B cell (primary cell): Measurements from ENCODE around the gene CYB5B. TPM values are rescaled to one million over a fixed set of nuclear protein-coding genes. Genes with fewer than 3 reads are reported as not detected.

ENCODE experiments used
- ATAC-seq: fragments of 200-7000 bp; cut with Tn5 transposase; one replicate; pipeline ENCODE4 v1.10.0; 2021; ENCODE audit warnings: low read depth, mild to moderate bottlenecking, moderate number of reproducible peaks, moderate library complexity
- CTCF ChIA-PET: fragments of 350-600 bp; sonication (Branson Sonifier 250); formaldehyde crosslinking; loops from one replicate; lab custom pipeline; 2021; ENCODE audit warnings: antibody characterized with exemption, inconsistent platforms; lab: Charles Lee
- POLR2A ChIA-PET: fragments of 350-600 bp; sonication (Branson Sonifier 250); formaldehyde crosslinking; loops from one replicate; lab custom pipeline; 2021; ENCODE audit warnings: antibody characterized with exemption; lab: Charles Lee
- DNase-seq: peaks from one replicate; pipeline ENCODE4 v3.0.0; 2013
- H2AFZ ChIP-seq: 2 replicates; pipeline ENCODE4 v1.6.1; 2012; ENCODE audit warnings: mild to moderate bottlenecking, low read depth, low read length; ENCODE audit not compliant: insufficient read depth, poor library complexity, severe bottlenecking
- H3K27ac ChIP-seq, 2 donors: 1 replicate in 1 of 2; 2 replicates in 1 of 2; pipeline ENCODE4 v1.5.1; 2012 to 2013; ENCODE audit warnings: low read length in 2 of 2, mild to moderate bottlenecking in 2 of 2, moderate library complexity in 1 of 2
- H3K27me3 ChIP-seq, 4 experiments: fragments of 200-600 bp in 1 of 4; sonication (generic) in 1 of 4; replicated peaks in 1 of 4; 1 replicate in 2 of 4; 2 replicates in 2 of 4; pipeline versions ENCODE4 v1.6.1 to v1.7.0; 2013 to 2016; ENCODE audit warnings: low read length in 3 of 4, mild to moderate bottlenecking in 2 of 4, mixed read lengths in 1 of 4, moderate library complexity in 1 of 4; ENCODE audit not compliant: insufficient read depth in 4 of 4, control insufficient read depth in 3 of 4; ENCODE audit errors: control extremely low read depth in 1 of 4
- H3K36me3 ChIP-seq, 2 experiments: replicated peaks in 1 of 2; 1 replicate in 1 of 2; 2 replicates in 1 of 2; pipeline versions ENCODE4 v1.6.1 to v1.7.1; 2013; ENCODE audit warnings: low read length in 1 of 2; ENCODE audit not compliant: insufficient read depth in 2 of 2, control insufficient read depth in 1 of 2; ENCODE audit errors: control extremely low read depth in 1 of 2, extremely low read depth in 1 of 2
- H3K4me1 ChIP-seq, 2 donors: fragments of 200-600 bp in 1 of 2; sonication (generic) in 1 of 2; 1 replicate in 1 of 2; 2 replicates in 1 of 2; pipeline versions ENCODE4 v1.5.1 to v1.6.1; 2013 to 2017; ENCODE audit warnings: low read length in 2 of 2; ENCODE audit not compliant: control insufficient read depth in 2 of 2, insufficient read depth in 2 of 2
- H3K4me2 ChIP-seq: replicated peaks from 2 replicates; pipeline ENCODE3; 2012; ENCODE audit warnings: mild to moderate bottlenecking, low read depth, low read length; ENCODE audit not compliant: poor library complexity, severe bottlenecking
- H3K4me3 ChIP-seq, 5 experiments: fragments of 200-600 bp in 1 of 5; sonication (generic) in 1 of 5; 1 replicate in 3 of 5; 2 replicates in 2 of 5; pipeline versions ENCODE4 v1.5.1 to v1.7.0; 2011 to 2016; ENCODE audit warnings: low read length in 4 of 5, mild to moderate bottlenecking in 4 of 5, low read depth in 2 of 5, control low read depth in 1 of 5, moderate library complexity in 1 of 5; ENCODE audit not compliant: insufficient read depth in 1 of 5; ENCODE audit errors: control extremely low read depth in 1 of 5, extremely low read depth in 1 of 5
- H3K79me2 ChIP-seq: fragments of 200-600 bp; sonication (generic); one replicate; pipeline ENCODE4 v1.6.0; 2016; ENCODE audit warnings: low read length; ENCODE audit not compliant: control insufficient read depth, insufficient read depth
- H3K9ac ChIP-seq: fragments of 200-600 bp; sonication (generic); 2 replicates; pipeline ENCODE4 v1.6.1; 2017; ENCODE audit warnings: mild to moderate bottlenecking, low read length, moderate library complexity
- H3K9me3 ChIP-seq, 3 donors: one replicate each; pipeline versions ENCODE4 v1.6.1 to v1.7.1; 2013; ENCODE audit warnings: low read length in 2 of 3; ENCODE audit not compliant: control insufficient read depth in 2 of 3, insufficient read depth in 1 of 3; ENCODE audit errors: control extremely low read depth in 1 of 3
- H4K20me1 ChIP-seq: 2 replicates; pipeline ENCODE4 v1.6.0; 2012; ENCODE audit warnings: mild to moderate bottlenecking, low read length; ENCODE audit not compliant: insufficient read depth, control insufficient read depth, poor library complexity, severe bottlenecking
- H3K27ac Mint-ChIP-seq: one replicate; pipeline ENCODE4 v1.8.0; 2021; ENCODE audit warnings: mixed read lengths
- H3K27me3 Mint-ChIP-seq: one replicate; pipeline ENCODE4 v1.8.0; 2021; ENCODE audit warnings: mixed read lengths
- H3K4me1 Mint-ChIP-seq: one replicate; pipeline ENCODE4 v1.8.0; 2021; ENCODE audit warnings: mixed read lengths
- H3K4me3 Mint-ChIP-seq: one replicate; pipeline ENCODE4 v1.8.0; 2021; ENCODE audit warnings: mixed read lengths
- H3K9me3 Mint-ChIP-seq: one replicate; pipeline ENCODE4 v1.8.0; 2022; ENCODE audit warnings: mixed read lengths; ENCODE audit not compliant: insufficient read depth
- EZH2 ChIP-seq: IDR thresholded peaks from 2 replicates; pipeline ENCODE4 v1.6.1; 2012; ENCODE audit warnings: borderline replicate concordance, low read depth, mild to moderate bottlenecking, moderate library complexity, low read length; ENCODE audit not compliant: insufficient read depth, poor library complexity, severe bottlenecking
- WGBS: methylation state at CpG from one replicate; pipeline ENCODE4 v1.1.5; 2013; ENCODE audit warnings: missing lambda C conversion rate; ENCODE audit not compliant: insufficient coverage; 5-methylcytosine and 5-hydroxymethylcytosine counted together
- intact Hi-C: fragments of 100-400 bp; cut with micrococcal nuclease; formaldehyde crosslinking; loops from one replicate; pipeline ENCODE4 v1.10.0; 2022
- polyA plus RNA-seq: library from polyadenylated mRNA; depleted of rRNA; stranded (reverse); fragments of >200 nt; gene quantifications from 2 replicates; pipeline ENCODE4 v1.2.3, GENCODE V29; 2012
- total RNA-seq, 2 donors: library from RNA; stranded (reverse); fragments of 120-200 nt in 1 of 2; gene quantifications; 1 replicate in 1 of 2; 2 replicates in 1 of 2; pipeline versions ENCODE4 v1.2.3 to v1.2.4, GENCODE V29; 2013 to 2022
- TF ChIP-seq, protein P1 (sequence below): fragments of 200-600 bp; IDR thresholded peaks from one replicate; pipeline ENCODE4 v1.8.0; 2022; ENCODE audit warnings: antibody characterized with exemption, mild to moderate bottlenecking

Gene CYB5B
- total and polyA plus RNA-seq, 2 donors (not counting 1 experiment from before 2014, with no cell fraction given), result 21.5 to 64.7 TPM

DNA sequence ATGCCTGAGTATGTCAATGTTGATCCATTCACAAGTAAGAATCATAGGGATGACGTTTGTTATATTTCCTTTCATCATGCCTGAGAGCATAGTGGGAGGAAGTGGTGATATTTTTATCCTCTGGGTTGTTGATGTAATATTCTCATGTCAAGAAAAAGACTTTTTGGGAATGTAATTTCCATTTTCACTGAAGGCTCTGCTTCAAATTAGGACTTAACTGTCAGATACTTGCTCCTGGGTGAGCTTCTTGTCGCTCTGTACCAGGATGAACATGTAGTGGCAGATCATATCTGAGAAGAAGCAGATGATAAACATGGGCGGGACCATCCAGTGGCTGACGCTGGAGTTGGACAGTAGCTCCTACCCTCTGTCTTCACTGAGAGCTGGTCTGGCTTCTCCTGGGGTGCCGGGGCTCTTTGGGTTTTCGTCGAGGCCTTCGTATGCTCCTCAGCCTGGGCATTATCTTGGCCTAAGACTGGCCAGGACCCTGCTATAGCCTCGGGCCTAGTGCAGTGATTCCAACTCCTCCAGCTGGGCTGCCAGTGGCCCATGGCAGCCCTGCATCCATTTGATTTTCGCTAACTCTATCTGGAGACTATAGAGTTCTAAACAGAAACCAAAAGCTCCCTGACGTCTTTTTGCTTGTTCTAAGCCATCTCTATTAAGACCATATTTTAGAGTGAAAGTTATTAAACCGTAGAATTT, 19.7 kb downstream of the CYB5B start:
- no peak for TF ChIP-seq EZH2
- TF ChIP-seq, protein P1, sequence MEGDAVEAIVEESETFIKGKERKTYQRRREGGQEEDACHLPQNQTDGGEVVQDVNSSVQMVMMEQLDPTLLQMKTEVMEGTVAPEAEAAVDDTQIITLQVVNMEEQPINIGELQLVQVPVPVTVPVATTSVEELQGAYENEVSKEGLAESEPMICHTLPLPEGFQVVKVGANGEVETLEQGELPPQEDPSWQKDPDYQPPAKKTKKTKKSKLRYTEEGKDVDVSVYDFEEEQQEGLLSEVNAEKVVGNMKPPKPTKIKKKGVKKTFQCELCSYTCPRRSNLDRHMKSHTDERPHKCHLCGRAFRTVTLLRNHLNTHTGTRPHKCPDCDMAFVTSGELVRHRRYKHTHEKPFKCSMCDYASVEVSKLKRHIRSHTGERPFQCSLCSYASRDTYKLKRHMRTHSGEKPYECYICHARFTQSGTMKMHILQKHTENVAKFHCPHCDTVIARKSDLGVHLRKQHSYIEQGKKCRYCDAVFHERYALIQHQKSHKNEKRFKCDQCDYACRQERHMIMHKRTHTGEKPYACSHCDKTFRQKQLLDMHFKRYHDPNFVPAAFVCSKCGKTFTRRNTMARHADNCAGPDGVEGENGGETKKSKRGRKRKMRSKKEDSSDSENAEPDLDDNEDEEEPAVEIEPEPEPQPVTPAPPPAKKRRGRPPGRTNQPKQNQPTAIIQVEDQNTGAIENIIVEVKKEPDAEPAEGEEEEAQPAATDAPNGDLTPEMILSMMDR, result no peak
- Histone ChIP-seq H3K4me1 (peaks cover 15 to 17% of the 10 kb centered on the region in 2 donors), H2AFZ (peak overlapping the region; percentile 70), H3K79me2 (peaks cover 77% of the 10 kb centered on the region), H3K9me3 (no peaks in the 10 kb centered on the region), H3K4me3 (peak overlapping the region; percentile 12 to 43 (median 25)), H3K27ac (peak overlapping the region; percentile 83 to 85), H3K4me2 (peak overlapping the region; percentile 72), H3K27me3 (no peaks in the 10 kb centered on the region), H4K20me1 (no peaks in the 10 kb centered on the region), H3K36me3 (peaks cover 7 to 16% of the 10 kb centered on the region in 2 experiments), H3K9ac (peak overlapping the region; percentile 54)
- 45% methylated on average over 9 of the region's 12 CpGs for WGBS
- Mint-ChIP-seq H3K27ac (peak overlapping the region; percentile 77), H3K27me3 (no peaks in the 10 kb centered on the region), H3K4me3 (peak overlapping the region; percentile 82), H3K4me1 (peaks cover 31% of the 10 kb centered on the region), H3K9me3 (no peaks in the 10 kb centered on the region)
- DNase-seq, result peak; percentile 48
- peak; percentile 39 for ATAC-seq
- intact Hi-C loops, result no loop called here
- CTCF ChIA-PET, result interaction anchor here (0.7 to 0.8 kb wide), 2 partner anchors 25 to 120 kb away, joined by 3 read pairs; no protein-coding TSS in a partner anchor
- POLR2A ChIA-PET, result interaction anchor here (0.5 kb wide), 1 partner anchor 976 kb away, joined by 5 read pairs; no protein-coding TSS in a partner anchor
